ENCODE results near the gene CHP1.
"Not testable (repeated sequence)": the region's sequence is repeated elsewhere in the genome, so short reads cannot be mapped to it uniquely, and the experiment has no call there.

Gene CHP1

DNA sequence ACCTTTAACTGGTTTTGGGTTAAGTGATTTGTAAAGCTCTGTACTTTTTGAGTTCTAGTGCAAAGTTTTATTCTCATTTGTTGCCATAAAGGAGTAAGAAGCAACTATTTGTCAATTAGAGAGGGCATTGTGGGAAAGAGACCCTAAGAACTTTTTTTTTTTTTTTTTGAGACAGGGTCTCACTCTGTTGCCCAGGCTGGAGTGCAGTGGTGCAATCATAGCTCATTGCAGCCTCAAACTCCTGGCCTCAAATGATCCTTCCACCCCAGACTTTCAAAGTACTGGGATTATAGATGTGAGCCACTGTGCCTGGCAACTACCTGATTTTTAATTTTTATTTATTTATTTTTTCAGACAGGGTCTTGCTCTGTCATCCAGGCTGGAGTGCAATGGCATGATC, 4.9 kb downstream of the CHP1 start:
- no peak for TF ChIP-seq CTCF (IDR thresholded peaks at IDR 0.05; ENCODE audit: borderline replicate concordance, insufficient read depth, low read depth, low read length)
- no peak overlapping the region for H3K4me3 ChIP-seq (ENCODE audit: low read depth, low read length)

GRCh38 chr15:41238100-41238499, 7.0 kb downstream of the CHP1 start:
- no peak for TF ChIP-seq CTCF (IDR thresholded peaks at IDR 0.05; ENCODE audit: borderline replicate concordance, insufficient read depth, low read depth, low read length)
- no peak overlapping the region for H3K4me3 ChIP-seq (ENCODE audit: low read depth, low read length)

DNA sequence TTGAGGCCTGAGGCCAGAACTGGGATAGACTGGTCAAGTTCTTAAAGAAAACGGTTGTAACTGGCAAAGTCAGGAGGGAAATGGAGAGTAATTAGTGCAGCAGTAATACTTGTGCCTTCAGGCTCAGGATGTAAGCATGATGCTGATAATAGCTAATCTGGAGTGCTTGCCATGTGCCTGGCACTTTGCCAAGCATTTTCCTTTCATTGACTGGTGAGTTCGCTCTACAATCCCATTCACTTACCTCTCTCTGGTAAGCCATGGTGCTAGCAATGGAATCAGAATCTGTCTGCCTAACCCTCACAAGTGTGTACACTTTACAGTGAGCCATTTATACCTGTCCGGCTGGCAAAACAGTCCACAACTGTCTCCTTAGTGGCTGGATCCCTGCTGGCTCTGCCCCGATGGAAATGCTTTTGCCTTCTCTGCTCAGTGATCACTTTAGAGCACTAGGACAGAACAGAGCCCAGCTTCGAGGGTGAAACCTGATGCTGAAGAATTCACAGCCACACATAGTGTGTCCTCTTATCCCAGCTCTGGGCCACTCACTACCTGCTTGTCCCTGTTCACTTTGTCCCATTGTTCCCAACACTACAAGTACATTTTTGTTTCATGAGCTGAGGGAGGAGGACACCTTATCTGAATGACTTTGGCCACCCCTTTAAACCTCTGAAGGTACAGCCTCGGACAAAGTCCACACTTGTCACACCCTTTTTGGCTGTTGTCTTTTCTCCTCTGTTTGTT, 10.3 kb downstream of the CHP1 start:
- no peak for TF ChIP-seq CTCF (IDR thresholded peaks at IDR 0.05; ENCODE audit: borderline replicate concordance, insufficient read depth, low read depth, low read length)
- H3K4me3 ChIP-seq (ENCODE audit: low read depth, low read length) = no peak overlapping the region

DNA sequence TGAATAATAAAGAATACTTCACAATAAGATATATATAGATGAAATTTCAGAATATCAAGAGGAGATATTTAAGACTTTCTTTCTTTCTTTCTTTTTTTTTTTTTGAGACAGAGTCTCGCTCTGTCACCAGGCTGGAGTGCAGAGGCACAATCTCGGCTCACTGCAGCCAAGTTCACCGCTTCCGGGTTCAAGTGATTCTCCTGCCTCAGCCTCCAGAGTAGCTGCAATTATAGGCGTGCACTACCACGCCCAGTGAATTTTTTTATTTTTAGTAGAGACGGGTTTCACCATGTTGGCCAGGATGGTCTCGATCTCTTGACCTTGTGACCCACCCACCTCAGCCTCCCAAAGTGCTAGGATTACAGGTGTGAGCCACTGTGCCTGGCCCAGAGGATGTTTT, 19.7 kb downstream of the CHP1 start:
- not testable (repeated sequence) for H3K4me3 ChIP-seq (ENCODE audit: low read depth, low read length)

DNA sequence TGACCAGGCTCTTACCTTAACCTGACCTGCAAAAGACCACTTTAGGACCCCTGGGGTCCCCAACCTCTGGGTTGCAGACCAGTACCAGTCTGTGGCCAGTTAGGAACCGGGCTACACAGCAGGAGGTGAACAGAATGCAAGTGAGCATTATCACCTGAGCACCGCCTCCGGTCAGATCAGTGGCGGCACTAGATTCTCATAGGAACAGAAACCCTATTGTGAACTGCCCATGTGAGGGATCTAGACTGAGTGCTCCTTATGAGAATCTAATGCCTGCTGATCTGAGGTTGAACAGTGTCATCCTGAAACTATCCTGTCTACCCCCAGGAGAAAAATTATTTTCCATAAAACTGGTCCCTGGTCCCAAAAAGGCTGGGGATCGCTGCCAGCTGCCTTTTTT, 20.3 kb downstream of the CHP1 start:
- no peak overlapping the region for H3K4me3 ChIP-seq (ENCODE audit: low read depth, low read length)
- no peak for TF ChIP-seq CTCF (IDR thresholded peaks at IDR 0.05; ENCODE audit: borderline replicate concordance, insufficient read depth, low read depth, low read length)

DNA sequence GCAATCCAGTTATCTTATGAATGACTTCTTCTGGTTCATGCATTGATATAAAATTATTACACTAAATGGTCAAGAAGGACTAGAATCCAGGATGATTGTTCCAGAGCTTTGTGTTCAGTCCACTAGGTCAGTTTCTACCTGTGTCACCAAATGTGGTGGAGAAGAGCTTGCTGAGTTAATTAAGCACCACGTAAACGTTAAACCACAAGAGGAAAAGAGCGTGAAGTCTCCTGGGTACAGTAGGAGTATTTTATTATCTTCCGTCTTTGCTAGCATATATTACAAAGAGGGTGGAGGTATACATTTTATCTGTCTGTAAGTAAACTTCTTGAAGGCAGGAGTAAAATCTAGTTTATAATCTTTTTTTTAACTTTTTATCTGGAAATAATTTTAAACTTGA, 23.5 kb downstream of the CHP1 start:
- no peak for TF ChIP-seq CTCF (IDR thresholded peaks at IDR 0.05; ENCODE audit: borderline replicate concordance, insufficient read depth, low read depth, low read length)

DNA sequence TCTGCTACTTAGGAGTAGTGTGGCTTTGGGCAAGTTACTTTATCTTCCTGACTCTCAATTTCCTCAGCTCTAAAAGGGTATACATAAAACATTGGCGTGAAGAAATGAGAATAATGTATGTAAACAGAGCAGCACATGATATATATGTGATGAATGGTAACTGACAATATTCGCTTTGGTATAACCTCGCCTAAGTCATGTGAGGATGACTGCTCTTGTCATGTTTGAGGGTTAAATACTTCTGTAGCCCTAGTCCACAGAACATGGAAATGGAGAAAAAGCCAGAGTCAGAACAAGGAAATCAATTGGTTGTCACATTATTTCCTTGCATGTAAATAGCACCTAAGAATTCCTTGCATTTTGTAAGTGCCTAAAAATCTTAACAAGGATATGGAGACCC, 25.0 kb downstream of the CHP1 start:
- no peak for TF ChIP-seq CTCF (IDR thresholded peaks at IDR 0.05; ENCODE audit: borderline replicate concordance, insufficient read depth, low read depth, low read length)
- no peak overlapping the region for H3K4me3 ChIP-seq (ENCODE audit: low read depth, low read length)

More for the DNA sequence above, 23.5 kb downstream of the CHP1 start:
- H3K4me3 ChIP-seq (ENCODE audit: low read depth, low read length) = no peak overlapping the region
